ENCODE results near the gene HSD11B1L. TPM values are rescaled to one million over a fixed set of nuclear protein-coding genes. Genes with fewer than 3 reads are reported as not detected.
"Not testable (repeated sequence)": the region's sequence is repeated elsewhere in the genome, so short reads cannot be mapped to it uniquely, and the experiment has no call there.

Gene HSD11B1L
- total RNA-seq, 4 donors from 2014 or later = 20.1 to 38.1 (median 24.8) TPM

DNA sequence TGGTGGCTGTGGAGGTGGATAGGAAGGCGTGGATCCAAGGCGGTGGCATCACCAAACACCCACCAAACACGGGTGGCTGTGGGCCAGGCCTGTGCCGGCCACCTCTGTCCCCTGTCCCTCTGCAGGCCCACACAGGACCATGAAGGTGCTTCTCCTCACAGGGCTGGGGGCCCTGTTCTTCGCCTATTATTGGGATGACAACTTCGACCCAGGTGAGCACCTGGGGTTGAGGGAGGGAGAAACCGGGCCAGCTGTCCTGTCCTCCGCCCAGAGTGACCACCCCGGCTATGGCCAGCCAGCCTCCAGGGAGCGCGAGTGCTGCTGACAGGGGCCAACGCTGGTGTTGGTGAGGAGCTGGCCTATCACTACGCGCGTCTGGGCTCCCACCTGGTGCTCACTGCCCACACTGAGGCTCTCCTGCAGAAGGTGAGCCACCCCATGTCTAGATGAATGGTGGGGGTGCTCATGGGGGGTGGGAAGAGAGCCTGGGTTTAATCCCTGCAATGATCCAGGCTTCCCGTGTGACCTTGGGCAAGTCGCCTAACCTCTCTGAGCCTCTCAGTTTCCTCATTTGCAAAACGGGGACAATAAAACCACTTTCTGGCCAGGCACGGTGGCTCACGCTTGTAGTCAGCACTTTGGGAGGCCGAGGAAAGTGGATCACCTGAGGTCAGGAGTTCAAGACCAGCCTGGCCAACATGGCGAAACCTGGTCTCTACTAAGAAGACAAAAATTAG is 4.0 kb downstream of the HSD11B1L start:
- intact Hi-C loops (cut with DNase I; ENCODE audit: low total_unique reads) = loop anchor here (10.0 kb wide), 1 partner anchor 640 kb away; no protein-coding TSS in a partner anchor
- TF ChIP-seq, protein P1, sequence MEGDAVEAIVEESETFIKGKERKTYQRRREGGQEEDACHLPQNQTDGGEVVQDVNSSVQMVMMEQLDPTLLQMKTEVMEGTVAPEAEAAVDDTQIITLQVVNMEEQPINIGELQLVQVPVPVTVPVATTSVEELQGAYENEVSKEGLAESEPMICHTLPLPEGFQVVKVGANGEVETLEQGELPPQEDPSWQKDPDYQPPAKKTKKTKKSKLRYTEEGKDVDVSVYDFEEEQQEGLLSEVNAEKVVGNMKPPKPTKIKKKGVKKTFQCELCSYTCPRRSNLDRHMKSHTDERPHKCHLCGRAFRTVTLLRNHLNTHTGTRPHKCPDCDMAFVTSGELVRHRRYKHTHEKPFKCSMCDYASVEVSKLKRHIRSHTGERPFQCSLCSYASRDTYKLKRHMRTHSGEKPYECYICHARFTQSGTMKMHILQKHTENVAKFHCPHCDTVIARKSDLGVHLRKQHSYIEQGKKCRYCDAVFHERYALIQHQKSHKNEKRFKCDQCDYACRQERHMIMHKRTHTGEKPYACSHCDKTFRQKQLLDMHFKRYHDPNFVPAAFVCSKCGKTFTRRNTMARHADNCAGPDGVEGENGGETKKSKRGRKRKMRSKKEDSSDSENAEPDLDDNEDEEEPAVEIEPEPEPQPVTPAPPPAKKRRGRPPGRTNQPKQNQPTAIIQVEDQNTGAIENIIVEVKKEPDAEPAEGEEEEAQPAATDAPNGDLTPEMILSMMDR (IDR thresholded peaks at IDR 0.05) = no peak
- no peak for TF ChIP-seq POLR2A (IDR thresholded peaks at IDR 0.05)
- H3K4me3 ChIP-seq (ENCODE audit: low read depth, poor library complexity, severe bottlenecking) = no peak overlapping the region
- DNase-seq (ENCODE audit: low spot score in 2 of 2) = no peak
- 87 to 88% methylated on average over 16 to 22 of the region's 22 CpGs for WGBS, 2 donors

DNA sequence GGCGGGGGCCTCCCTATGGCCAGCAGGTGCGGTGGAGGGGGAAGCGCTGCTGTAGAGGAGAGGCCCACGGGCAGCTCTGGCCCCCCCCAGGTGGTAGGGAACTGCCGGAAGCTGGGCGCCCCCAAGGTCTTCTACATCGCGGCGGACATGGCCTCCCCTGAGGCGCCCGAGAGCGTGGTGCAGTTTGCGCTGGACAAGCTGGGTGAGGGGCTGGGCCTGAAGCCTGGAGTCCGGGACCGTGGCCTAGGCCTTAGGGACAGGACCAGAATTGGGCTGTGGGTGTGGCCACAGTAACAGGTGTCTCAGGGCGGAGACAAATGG is 5.5 kb downstream of the HSD11B1L start:
- no peak for TF ChIP-seq POLR2A (IDR thresholded peaks at IDR 0.05)
- TF ChIP-seq, protein P1 (IDR thresholded peaks at IDR 0.05) = no peak
- intact Hi-C loops (cut with DNase I; ENCODE audit: low total_unique reads) = loop anchor here (10.0 kb wide), 1 partner anchor 641 kb away; no protein-coding TSS in a partner anchor
- 41 to 42% methylated on average over 14 to 16 of the region's 16 CpGs for WGBS, 2 donors
- DNase-seq (ENCODE audit: low spot score in 2 of 2) = no peak
- H3K4me3 ChIP-seq (ENCODE audit: low read depth, poor library complexity, severe bottlenecking) = no peak overlapping the region

DNA sequence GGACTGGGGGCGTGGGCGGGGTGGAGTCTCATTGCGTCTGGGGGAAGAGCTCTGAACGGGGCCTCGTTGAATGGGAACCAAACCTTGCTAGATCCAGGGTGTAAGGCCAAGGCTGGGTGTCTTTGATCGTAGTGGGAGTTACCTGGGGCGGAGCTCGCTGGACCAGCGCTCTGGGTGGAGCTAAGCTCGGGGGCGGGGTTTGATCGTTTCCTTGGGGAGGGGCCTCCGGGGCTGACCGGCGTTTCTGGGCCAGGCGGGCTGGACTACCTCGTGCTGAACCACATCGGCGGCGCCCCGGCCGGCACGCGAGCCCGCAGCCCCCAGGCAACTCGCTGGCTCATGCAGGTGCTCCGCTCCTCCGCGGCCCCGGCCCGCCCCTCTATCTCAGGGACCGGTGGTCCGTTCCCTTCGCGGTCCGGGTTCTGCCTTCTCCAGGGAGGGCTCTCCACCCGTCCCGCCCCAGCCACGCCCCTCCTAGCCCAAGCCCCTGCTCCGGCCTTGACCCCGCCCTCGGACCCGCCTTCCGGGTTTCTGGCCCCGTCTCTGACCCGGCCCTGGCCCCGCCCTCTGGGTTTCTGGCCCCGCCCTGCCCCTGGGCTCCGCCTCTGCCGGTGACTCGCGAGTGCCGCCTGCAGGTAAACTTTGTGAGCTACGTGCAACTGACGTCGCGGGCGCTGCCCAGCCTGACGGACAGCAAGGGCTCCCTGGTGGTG is 6.0 kb downstream of the HSD11B1L start:
- H3K4me3 ChIP-seq (ENCODE audit: low read depth, poor library complexity, severe bottlenecking) = peak overlapping the region; percentile 13
- TF ChIP-seq, protein P1 (IDR thresholded peaks at IDR 0.05) = peak in 1 of 3 donors; percentile 42
- no peak for TF ChIP-seq POLR2A (IDR thresholded peaks at IDR 0.05)
- WGBS, 2 donors = 1 to 2% methylated on average over 20 to 58 of the region's 59 CpGs
- intact Hi-C loops (cut with DNase I; ENCODE audit: low total_unique reads) = loop anchor here (10.0 kb wide), 1 partner anchor 642 kb away; no protein-coding TSS in a partner anchor
- peak; percentile 96 to 100 for DNase-seq (ENCODE audit: low spot score in 2 of 2)

DNA sequence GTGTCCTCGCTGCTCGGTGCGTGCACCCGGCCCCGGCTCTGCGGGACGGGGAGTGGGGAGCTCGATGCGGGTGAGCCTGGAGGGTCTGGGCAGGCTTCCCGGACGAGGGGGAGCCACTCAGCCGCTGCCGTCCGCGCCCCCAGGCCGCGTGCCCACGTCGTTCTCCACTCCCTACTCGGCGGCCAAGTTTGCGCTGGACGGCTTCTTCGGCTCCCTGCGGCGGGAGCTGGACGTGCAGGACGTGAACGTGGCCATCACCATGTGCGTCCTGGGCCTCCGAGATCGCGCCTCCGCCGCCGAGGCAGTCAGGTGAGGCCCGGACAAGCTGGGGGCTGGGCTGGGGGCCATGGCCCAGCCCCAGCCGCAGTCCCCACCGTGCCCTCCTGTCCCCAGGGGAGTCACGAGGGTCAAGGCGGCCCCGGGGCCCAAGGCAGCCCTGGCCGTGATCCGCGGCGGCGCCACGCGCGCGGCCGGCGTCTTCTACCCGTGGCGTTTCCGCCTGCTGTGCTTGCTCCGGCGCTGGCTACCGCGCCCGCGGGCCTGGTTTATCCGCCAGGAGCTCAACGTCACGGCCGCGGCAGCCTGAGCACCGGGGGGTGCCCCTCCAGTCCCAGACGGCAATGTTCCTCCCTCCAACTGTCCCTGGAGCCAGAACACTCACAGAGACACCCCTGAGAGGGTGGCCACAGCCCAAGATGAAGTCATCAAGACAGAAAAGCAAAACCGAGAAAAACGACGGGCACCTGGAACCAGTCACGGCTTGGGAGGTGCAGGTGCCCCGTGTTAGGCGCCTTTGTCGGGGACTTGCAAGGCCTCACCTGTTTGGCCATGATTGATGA is 6.8 kb downstream of the HSD11B1L start:
- WGBS, 2 donors = 42 to 65% methylated on average over 20 to 56 of the region's 76 CpGs
- no peak overlapping the region for H3K4me3 ChIP-seq (ENCODE audit: low read depth, poor library complexity, severe bottlenecking)
- TF ChIP-seq POLR2A (IDR thresholded peaks at IDR 0.05) = no peak
- TF ChIP-seq, protein P1 (IDR thresholded peaks at IDR 0.05) = no peak
- intact Hi-C loops (cut with DNase I; ENCODE audit: low total_unique reads) = loop anchor here (10.0 kb wide), 1 partner anchor 643 kb away; no protein-coding TSS in a partner anchor
- DNase-seq (ENCODE audit: low spot score in 2 of 2) = no peak

DNA sequence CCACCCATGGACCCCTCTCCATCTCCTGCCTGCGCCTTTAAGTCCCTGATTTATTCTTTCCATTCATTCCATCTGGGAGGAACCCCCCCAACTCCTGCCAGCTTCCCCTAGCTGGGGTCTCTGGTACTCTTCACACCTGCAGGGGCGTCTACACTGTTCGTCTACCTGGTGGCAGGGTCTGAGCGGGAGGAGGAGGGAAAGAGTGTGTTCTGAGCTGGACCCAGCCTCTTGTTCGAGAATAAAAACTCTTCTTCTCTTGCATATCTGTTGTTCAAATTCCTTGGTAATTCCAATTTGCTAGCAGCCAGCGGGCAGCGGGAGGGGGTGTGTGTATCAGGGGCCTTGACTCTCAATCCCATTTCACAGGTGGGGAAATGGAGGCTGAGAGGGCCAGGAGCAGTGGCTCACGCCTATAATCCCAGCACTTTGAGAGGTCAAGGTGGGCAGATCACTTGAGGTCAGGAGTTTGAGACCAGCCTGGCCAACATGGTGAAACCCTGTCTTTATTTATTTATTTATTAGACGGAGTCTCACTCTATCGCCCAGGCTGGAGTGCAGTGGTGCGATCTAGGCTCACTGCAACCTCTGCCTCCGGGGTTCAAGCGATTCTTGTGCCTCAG is 7.5 kb downstream of the HSD11B1L start:
- not testable (repeated sequence) for DNase-seq (ENCODE audit: low spot score in 2 of 2); H3K4me3 ChIP-seq (ENCODE audit: low read depth, poor library complexity, severe bottlenecking)
- intact Hi-C loops (cut with DNase I; ENCODE audit: low total_unique reads) = loop anchor here (10.0 kb wide), 1 partner anchor 644 kb away; no protein-coding TSS in a partner anchor
- 89 to 90% methylated on average over 13 of the region's 13 CpGs for WGBS, 2 donors
